Left lung (tissue), 10 donors: Measurements from ENCODE around the gene TPK1. TPM values are rescaled to one million over a fixed set of nuclear protein-coding genes. Genes with fewer than 3 reads are reported as not detected.

Experiments used
- ATAC-seq: fragments of 200-7000 bp; cut with Tn5 transposase; one replicate; pipeline ENCODE4 v1.9.1; 2020; ENCODE audit warnings: moderate library complexity
- DNase-seq, 4 donors: peaks; one replicate each; pipeline ENCODE4 v3.0.0-alpha.2; 2013 to 2020
- H3K27ac ChIP-seq, 2 donors: fragments of 200-600 bp; sonication (generic) in 1 of 2; one replicate each; pipeline versions ENCODE4 v1.5.0 to v1.8.0; 2020 to 2021
- H3K27me3 ChIP-seq, 2 donors: fragments of 200-600 bp; sonication (generic) in 1 of 2; one replicate each; pipeline versions ENCODE4 v1.5.0 to v1.8.0; 2020 to 2021
- H3K36me3 ChIP-seq, 2 donors: fragments of 200-600 bp; sonication (generic) in 1 of 2; one replicate each; pipeline versions ENCODE4 v1.5.0 to v1.8.0; 2020 to 2021
- H3K4me1 ChIP-seq, 2 donors: fragments of 200-600 bp; one replicate each; pipeline ENCODE4 v1.8.0; 2021
- H3K4me3 ChIP-seq, 2 donors: fragments of 200-600 bp; sonication (generic) in 1 of 2; one replicate each; pipeline versions ENCODE4 v1.5.0 to v1.8.0; 2020 to 2021; ENCODE audit warnings: mild to moderate bottlenecking in 1 of 2
- H3K9me3 ChIP-seq, 2 donors: fragments of 200-600 bp; sonication (generic) in 1 of 2; one replicate each; pipeline versions ENCODE4 v1.5.0 to v1.8.0; 2020 to 2021
- CTCF ChIP-seq, 2 donors: fragments of 200-600 bp; sonication (generic) in 1 of 2; IDR thresholded peaks; one replicate each; pipeline versions ENCODE4 v1.5.0 to v1.8.0; 2021; ENCODE audit warnings: antibody characterized with exemption in 2 of 2
- intact Hi-C, 2 donors: fragments of 100-400 bp; cut with DNase I; formaldehyde crosslinking; loops; one replicate each; pipeline versions ENCODE4 v1.11.2 to v1.14.2; 2022
- polyA plus RNA-seq, 6 donors: library from polyadenylated mRNA; unstranded; fragments of 120-200 nt; gene quantifications; one replicate each; pipeline ENCODE4 v1.2.1, GENCODE V29; 2013; ENCODE audit not compliant: insufficient read length in 6 of 6
- total RNA-seq, 2 donors: library from RNA; stranded (reverse); fragmentation: NEBNext Ultra II Directional; extraction: Animal tissue kit (Norgen Biotek cat#: 25700); gene quantifications; one replicate each; pipeline ENCODE4 v1.2.1, GENCODE V29; 2021
- donor health status: DM: no; HTN: yes; CAD: no.
- donor health status: DM: no; HTN: no; CAD: no.

TPK1 gene
- total and polyA plus RNA-seq, 8 donors: 4.1 to 15.5 (median 4.8) TPM

GRCh38 chr7:144725070-144725469 lies 110.8 kb downstream of the TPK1 start:
- H3K27ac ChIP-seq: no peak overlapping the region
- H3K4me3 ChIP-seq: no peak overlapping the region
- intact Hi-C loops: no loop called here
- H3K27me3 ChIP-seq: no peaks in the 10 kb centered on the region
- no peaks in the 10 kb centered on the region for H3K9me3 ChIP-seq
- H3K4me1 ChIP-seq: no peaks in the 10 kb centered on the region
- DNase-seq (no peak), ATAC-seq (no peak)
- no peaks in the 10 kb centered on the region for H3K36me3 ChIP-seq
- TF ChIP-seq CTCF (IDR thresholded peaks at IDR 0.05): no peak

GRCh38 chr7:144723301-144723700 lies 112.6 kb downstream of the TPK1 start:
- intact Hi-C loops: no loop called here
- H3K4me1 ChIP-seq: no peaks in the 10 kb centered on the region
- no peak for DNase-seq
- H3K4me3 ChIP-seq: no peak overlapping the region
- ATAC-seq: no peak
- no peaks in the 10 kb centered on the region for H3K27me3 ChIP-seq
- H3K36me3 ChIP-seq: no peaks in the 10 kb centered on the region
- H3K9me3 ChIP-seq: peaks cover 0 to 3% of the 10 kb centered on the region in 2 donors
- no peak for TF ChIP-seq CTCF (IDR thresholded peaks at IDR 0.05)
- no peak overlapping the region for H3K27ac ChIP-seq

- TF ChIP-seq CTCF (IDR thresholded peaks at IDR 0.05): no peak
- no peak overlapping the region for H3K27ac ChIP-seq
- H3K27me3 ChIP-seq: no peaks in the 10 kb centered on the region
- H3K4me1 ChIP-seq: no peaks in the 10 kb centered on the region
- DNase-seq: no peak
- no peak overlapping the region for H3K4me3 ChIP-seq
- ATAC-seq: no peak
- intact Hi-C loops: no loop called here
- H3K36me3 ChIP-seq: no peaks in the 10 kb centered on the region
- peaks cover 0 to 3% of the 10 kb centered on the region in 2 donors for H3K9me3 ChIP-seq
Observed at GRCh38 chr7:144720710-144721109, 115.1 kb downstream of the TPK1 start.

GRCh38 chr7:144720149-144720548 lies 115.7 kb downstream of the TPK1 start:
- ATAC-seq: no peak
- TF ChIP-seq CTCF (IDR thresholded peaks at IDR 0.05): no peak
- H3K4me1 ChIP-seq: no peaks in the 10 kb centered on the region

DNA sequence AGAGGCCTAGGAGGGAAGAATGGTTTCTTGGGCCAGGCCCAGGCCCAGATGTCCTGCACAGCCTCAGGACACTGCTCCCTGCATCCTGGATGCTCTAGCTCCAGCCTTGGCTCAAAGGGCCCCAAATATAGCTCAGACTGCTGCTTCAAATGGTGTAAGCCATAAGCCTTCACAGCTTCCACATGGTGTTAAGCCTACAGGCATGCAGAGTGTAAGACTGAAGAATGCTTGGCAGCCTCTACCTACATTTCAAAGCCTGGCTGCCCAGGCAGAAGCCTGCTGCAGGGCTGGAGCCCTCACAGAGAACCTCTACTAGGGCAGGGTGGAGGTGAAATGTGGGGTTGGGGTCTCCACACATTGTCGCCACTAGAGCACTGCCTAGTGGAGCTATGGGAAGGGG lies 118.1 kb downstream of the TPK1 start:
- Histone ChIP-seq H3K9me3 (peaks cover 0 to 3% of the 10 kb centered on the region in 2 donors), H3K4me3 (no peak overlapping the region), H3K27me3 (no peaks in the 10 kb centered on the region), H3K27ac (no peak overlapping the region), H3K4me1 (no peaks in the 10 kb centered on the region), H3K36me3 (no peaks in the 10 kb centered on the region)
- ATAC-seq: no peak
- intact Hi-C loops: no loop called here
- no peak for TF ChIP-seq CTCF (IDR thresholded peaks at IDR 0.05)
- no peak for DNase-seq

More at GRCh38 chr7:144720149-144720548, 115.7 kb downstream of the TPK1 start:
- Histone ChIP-seq H3K4me3 (no peak overlapping the region), H3K27ac (no peak overlapping the region), H3K27me3 (no peaks in the 10 kb centered on the region), H3K36me3 (no peaks in the 10 kb centered on the region), H3K9me3 (peaks cover 0 to 3% of the 10 kb centered on the region in 2 donors)
- DNase-seq: no peak
- intact Hi-C loops: no loop called here
